Left hindlimb (tissue), 1 donor: ENCODE results near the gene GMPPB.
"Not testable (repeated sequence)": the region's sequence is repeated elsewhere in the genome, so short reads cannot be mapped to it uniquely, and the experiment has no call there.

Experiments used
- DNase-seq: peaks from one replicate; pipeline ENCODE4 v3.0.0-alpha.2; 2018

GMPPB gene

GRCh38 chr3:49712631-49713317 is 11.0 kb downstream of the GMPPB start:
- peak; percentile 18 for DNase-seq

- DNase-seq: peak; percentile 22
Measured at GRCh38 chr3:49712166-49712565, 11.6 kb downstream of the GMPPB start.

- DNase-seq: peak; percentile 24
Measured at GRCh38 chr3:49711489-49711888, 12.3 kb downstream of the GMPPB start.

- no peak for DNase-seq
Measured at GRCh38 chr3:49709852-49710251, 13.9 kb downstream of the GMPPB start.

GRCh38 chr3:49707113-49707480 is 16.7 kb downstream of the GMPPB start:
- DNase-seq: peak; percentile 19

- peak; percentile 20 for DNase-seq
Measured at GRCh38 chr3:49706456-49707112, 17.2 kb downstream of the GMPPB start.

- DNase-seq: peak; percentile 6
Measured at GRCh38 chr3:49705390-49705960, 18.3 kb downstream of the GMPPB start.

- peak; percentile 25 for DNase-seq
Measured at GRCh38 chr3:49704629-49705028, 19.1 kb downstream of the GMPPB start.

- peak; percentile 28 for DNase-seq
Measured at GRCh38 chr3:49703956-49704355, 19.8 kb downstream of the GMPPB start.

GRCh38 chr3:49703443-49703927 is 20.3 kb downstream of the GMPPB start:
- no peak for DNase-seq

- DNase-seq: no peak
Measured at GRCh38 chr3:49702672-49703071, 21.1 kb downstream of the GMPPB start.

GRCh38 chr3:49701388-49702077 is 22.2 kb downstream of the GMPPB start:
- no peak for DNase-seq

GRCh38 chr3:49700453-49701128 is 23.2 kb downstream of the GMPPB start:
- DNase-seq: no peak

- DNase-seq: no peak
Measured at GRCh38 chr3:49700014-49700413, 23.7 kb downstream of the GMPPB start.

GRCh38 chr3:49699281-49699979 is 24.3 kb downstream of the GMPPB start:
- no peak for DNase-seq

- not testable (repeated sequence) for DNase-seq
Measured at GRCh38 chr3:49695350-49696015, 28.3 kb downstream of the GMPPB start.

GRCh38 chr3:49694409-49695070 is 29.2 kb downstream of the GMPPB start:
- DNase-seq: not testable (repeated sequence)

GRCh38 chr3:49691481-49691880 is 32.3 kb downstream of the GMPPB start:
- DNase-seq: not testable (repeated sequence)

- not testable (repeated sequence) for DNase-seq
Measured at GRCh38 chr3:49690856-49691255, 32.9 kb downstream of the GMPPB start.

- DNase-seq: not testable (repeated sequence)
Measured at GRCh38 chr3:49689908-49690624, 33.7 kb downstream of the GMPPB start.
